HG02885 (cell line): Measurements from ENCODE around the gene RASGRP2.

Source experiments
- ATAC-seq: cut with Tn5 transposase; IDR thresholded peaks from one replicate; pipeline ENCODE4 v1.9.1; 2021; ENCODE audit warnings: mild to moderate bottlenecking; ENCODE audit not compliant: unreplicated experiment, poor library complexity

RASGRP2 gene

DNA sequence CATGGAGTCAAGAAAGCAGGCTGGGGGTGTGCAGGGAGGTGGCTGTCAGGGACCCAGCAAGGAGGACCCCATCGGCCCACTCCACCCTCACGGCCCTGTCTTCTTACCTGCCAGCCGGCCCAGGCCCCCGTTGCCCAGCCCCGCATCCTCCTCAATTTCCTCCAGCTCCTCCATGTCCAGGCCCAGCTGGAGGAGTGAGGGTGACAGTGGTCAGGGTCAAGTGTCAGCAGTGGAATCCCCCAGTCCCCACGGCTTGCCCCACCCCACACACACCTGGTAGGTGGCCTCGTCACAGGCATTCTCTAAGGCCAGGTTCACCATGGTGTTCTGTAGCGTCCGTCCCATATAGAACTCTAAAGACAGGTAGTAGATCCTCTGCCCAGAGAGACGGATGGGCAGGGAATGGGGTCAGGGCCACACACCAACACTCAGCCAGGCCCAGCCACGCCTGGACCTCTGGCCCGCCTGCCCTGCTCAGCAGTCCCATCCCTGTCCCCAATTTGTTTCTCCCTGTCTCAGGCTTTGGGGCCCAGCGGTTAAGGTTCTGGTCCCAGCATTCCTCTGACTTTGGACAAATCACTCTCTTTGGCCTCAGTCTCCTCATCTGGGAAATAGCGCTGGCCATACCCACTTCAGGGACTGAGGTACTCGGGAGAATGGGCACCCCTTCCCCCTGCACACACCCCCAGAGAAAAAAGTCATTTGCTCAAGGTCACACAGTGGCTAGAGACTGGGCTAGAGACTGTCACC, 14.6 kb upstream of the RASGRP2 start:
- ATAC-seq: no peak

GRCh38 chr11:64757549-64758329, 13.8 kb upstream of the RASGRP2 start:
- no peak for ATAC-seq

GRCh38 chr11:64755681-64756361, 11.9 kb upstream of the RASGRP2 start:
- no peak for ATAC-seq

DNA sequence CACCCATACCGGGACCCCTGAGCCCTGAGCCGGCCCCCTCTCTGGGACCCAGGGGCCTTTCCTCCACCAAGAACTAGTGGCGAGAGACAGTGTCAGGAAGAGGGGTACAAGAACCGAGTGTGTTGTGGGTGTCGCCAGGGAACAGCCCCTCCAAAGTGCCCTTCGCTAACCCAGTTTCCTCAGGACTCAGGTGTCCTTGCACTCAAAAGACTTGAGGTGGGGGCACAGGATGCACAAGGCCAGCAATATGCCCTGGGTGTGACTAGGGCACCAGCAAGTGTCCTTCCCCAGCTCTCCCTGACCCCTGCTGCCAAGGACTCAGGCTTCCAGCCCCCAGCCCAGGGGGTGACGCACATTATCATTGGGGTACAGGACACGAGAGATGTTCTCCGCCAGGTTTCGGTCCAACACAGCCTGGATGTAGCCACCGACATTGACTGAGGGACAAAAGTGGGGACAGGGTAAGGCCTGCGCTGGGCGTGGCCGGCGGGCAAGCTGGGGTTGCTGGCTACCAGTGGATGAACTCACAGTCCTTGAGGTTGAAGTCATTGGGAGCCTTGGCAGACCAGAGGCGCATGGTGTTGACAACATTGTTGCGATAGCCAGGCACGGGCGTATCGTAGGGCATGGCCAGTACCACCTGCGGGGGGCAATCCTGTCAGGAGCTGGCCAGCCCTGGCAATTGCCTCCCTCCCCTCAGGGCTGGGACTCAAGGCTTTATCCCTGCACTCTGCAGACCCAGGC, 11.1 kb upstream of the RASGRP2 start:
- no peak for ATAC-seq

GRCh38 chr11:64754124-64754918, 10.4 kb upstream of the RASGRP2 start:
- no peak for ATAC-seq

DNA sequence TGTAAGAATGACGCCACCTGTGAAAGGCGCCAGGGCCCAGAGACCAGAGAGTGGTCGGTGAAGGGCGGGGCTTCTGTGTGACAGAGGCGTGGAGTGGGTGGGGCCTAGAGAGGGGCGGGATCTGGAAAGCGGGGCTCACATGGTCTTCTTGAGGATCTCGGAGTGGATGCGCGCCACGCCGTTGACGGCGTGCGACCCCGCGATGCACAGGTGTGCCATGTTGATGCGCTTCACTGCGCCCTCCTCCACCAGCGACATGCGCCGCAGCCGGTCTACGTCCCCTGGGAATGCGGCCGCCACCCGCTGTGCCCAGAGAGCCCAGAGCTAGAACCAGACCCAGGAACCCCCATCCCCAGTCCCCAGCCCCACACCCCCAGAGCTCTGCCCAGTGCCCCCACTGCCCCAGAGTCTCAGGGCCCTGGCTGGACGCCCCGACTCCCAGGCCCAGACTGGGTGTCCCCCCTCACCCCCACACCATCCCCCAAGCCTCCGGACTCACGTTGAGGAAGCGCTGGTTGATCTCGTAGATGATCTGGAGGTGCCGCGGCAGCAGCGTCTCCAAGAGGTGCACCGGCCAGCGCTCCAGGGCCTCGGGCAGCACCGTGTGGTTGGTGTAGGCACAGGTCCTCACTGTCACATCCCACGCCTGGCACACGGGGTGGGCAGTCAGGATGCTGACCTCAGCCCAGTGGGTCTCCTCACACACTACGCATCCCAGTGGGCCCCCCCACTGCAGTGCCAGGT, 9.6 kb upstream of the RASGRP2 start:
- ATAC-seq: no peak

DNA sequence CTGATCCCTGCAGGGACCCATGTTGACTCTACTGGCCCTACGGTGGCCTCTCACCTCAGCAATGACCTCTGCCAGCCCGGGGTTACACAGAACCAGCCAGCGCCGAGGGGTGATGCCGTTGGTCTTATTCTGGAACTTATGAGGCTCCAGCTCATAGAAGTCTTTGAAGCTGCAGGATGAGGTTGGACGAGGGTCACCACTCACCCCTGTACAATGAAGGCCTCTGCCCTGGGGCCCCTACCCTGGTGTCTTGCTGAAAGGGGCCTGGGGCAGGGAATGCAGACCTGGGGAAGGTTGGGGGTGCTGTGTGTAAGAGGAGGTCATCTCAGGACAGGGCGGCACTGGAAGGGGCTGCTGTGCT, 9.1 kb upstream of the RASGRP2 start:
- ATAC-seq: no peak

- ATAC-seq: no peak
These were observed 8.4 kb upstream of the RASGRP2 start for GRCh38 chr11:64752175-64752970.

- ATAC-seq: no peak
These were observed 7.6 kb upstream of the RASGRP2 start for GRCh38 chr11:64751580-64751979.

- no peak for ATAC-seq
These were observed 7.2 kb upstream of the RASGRP2 start for GRCh38 chr11:64751136-64751535.

- no peak for ATAC-seq
These were observed 6.6 kb upstream of the RASGRP2 start for GRCh38 chr11:64750361-64751054.

GRCh38 chr11:64747961-64748665, 4.2 kb upstream of the RASGRP2 start:
- no peak for ATAC-seq

GRCh38 chr11:64746486-64746885, 2.5 kb upstream of the RASGRP2 start:
- ATAC-seq: no peak

- no peak for ATAC-seq
These were observed 1.8 kb upstream of the RASGRP2 start for GRCh38 chr11:64745521-64746328.

DNA sequence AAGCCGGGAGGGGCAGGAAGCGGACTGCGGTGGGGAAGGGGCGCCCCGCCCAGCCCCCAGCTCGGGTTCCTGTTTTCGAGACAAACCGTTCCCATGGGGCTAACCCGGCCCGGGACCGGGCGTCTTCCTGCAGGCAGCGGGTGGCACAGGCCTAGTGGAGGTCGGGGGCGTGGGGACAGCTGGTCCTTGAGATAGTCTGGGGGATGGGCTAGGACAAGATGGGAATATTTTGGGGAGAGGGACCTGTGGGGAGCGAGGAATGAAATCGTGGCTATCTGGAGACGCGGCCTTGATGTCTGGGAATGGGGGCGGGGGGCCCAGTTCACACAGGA, 1.2 kb upstream of the RASGRP2 start:
- ATAC-seq: no peak

DNA sequence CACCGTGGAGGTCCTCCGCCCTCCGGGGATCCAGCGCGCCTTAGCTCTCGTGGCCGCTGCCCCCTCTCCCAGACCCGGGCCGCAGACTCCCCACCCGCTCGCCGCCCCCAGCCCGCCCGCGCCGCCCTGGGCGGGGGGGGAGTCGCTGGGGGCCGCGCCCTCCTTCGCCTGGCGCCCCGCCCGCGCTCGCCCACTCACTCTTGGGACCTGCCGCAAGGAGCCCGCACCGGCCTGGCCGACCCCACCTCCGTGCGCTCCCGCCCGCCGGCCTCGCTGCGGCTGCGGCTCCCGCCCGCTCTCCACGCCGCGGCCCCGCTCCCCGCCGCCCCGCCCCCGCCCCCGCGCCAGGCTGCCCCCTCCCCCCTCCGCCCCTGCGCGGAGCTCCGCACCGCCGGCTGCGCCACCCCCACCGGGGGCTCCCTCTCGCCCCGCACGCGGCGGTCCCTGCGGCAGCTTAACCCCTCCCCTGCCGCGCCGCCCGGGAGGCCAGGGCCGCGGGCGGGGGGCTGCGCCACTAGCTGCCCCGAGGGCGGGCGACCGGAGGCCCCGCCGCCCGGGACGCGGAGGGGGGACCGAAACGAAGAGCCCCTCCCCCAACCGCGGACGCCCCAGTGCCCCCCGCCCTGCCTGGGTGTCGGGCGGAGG, 724 bp upstream of the RASGRP2 start:
- no peak for ATAC-seq
